Tibial artery (tissue), 4 donors: ENCODE results near the gene TMEM223.
"Not testable (repeated sequence)": the region's sequence is repeated elsewhere in the genome, so short reads cannot be mapped to it uniquely, and the experiment has no call there.

ENCODE experiments used
- DNase-seq, 2 donors: peaks; one replicate each; pipeline ENCODE4 v3.0.0-alpha.2; 2019
- H3K27ac ChIP-seq, 2 donors: fragments of 200-600 bp; sonication (generic) in 1 of 2; 1 replicate in 1 of 2; 2 replicates in 1 of 2; pipeline ENCODE4 v1.5.1; 2018 to 2019; ENCODE audit warnings: mild to moderate bottlenecking in 1 of 2
- H3K27me3 ChIP-seq, 2 donors: fragments of 200-600 bp; sonication (generic) in 1 of 2; one replicate each; pipeline versions ENCODE4 v1.5.1 to v1.6.0; 2016 to 2019
- H3K36me3 ChIP-seq, 3 donors: fragments of 200-600 bp; sonication (generic) in 2 of 3; one replicate each; pipeline ENCODE4 v1.5.1; 2016 to 2019; ENCODE audit warnings: mild to moderate bottlenecking in 2 of 3
- H3K4me1 ChIP-seq, 4 donors: fragments of 200-600 bp; sonication (generic) in 2 of 4; 1 replicate in 3 of 4; 2 replicates in 1 of 4; pipeline ENCODE4 v1.5.1; 2016 to 2019
- H3K4me3 ChIP-seq, 2 donors: fragments of 200-600 bp; sonication (generic) in 1 of 2; 1 replicate in 1 of 2; 2 replicates in 1 of 2; pipeline ENCODE4 v1.5.1; 2018 to 2019; ENCODE audit warnings: mild to moderate bottlenecking in 2 of 2
- H3K9me3 ChIP-seq, 3 donors: fragments of 200-600 bp; sonication (generic) in 1 of 3; one replicate each; pipeline ENCODE4 v1.5.1; 2016 to 2019
- intact Hi-C: fragments of 100-400 bp; cut with DNase I; formaldehyde crosslinking; loops from one replicate; pipeline ENCODE4 v1.15.0; 2023; ENCODE audit warnings: low total_unique reads
- TF ChIP-seq, protein P1 (sequence below), 2 experiments: fragments of 200-600 bp in 1 of 2; fragments of 450-650 bp in 1 of 2; IDR thresholded peaks; one replicate each; pipeline ENCODE4 v1.5.1; 2017 to 2019; ENCODE audit warnings: antibody characterized with exemption in 2 of 2, mild to moderate bottlenecking in 1 of 2, moderate library complexity in 1 of 2

The TMEM223 gene

DNA sequence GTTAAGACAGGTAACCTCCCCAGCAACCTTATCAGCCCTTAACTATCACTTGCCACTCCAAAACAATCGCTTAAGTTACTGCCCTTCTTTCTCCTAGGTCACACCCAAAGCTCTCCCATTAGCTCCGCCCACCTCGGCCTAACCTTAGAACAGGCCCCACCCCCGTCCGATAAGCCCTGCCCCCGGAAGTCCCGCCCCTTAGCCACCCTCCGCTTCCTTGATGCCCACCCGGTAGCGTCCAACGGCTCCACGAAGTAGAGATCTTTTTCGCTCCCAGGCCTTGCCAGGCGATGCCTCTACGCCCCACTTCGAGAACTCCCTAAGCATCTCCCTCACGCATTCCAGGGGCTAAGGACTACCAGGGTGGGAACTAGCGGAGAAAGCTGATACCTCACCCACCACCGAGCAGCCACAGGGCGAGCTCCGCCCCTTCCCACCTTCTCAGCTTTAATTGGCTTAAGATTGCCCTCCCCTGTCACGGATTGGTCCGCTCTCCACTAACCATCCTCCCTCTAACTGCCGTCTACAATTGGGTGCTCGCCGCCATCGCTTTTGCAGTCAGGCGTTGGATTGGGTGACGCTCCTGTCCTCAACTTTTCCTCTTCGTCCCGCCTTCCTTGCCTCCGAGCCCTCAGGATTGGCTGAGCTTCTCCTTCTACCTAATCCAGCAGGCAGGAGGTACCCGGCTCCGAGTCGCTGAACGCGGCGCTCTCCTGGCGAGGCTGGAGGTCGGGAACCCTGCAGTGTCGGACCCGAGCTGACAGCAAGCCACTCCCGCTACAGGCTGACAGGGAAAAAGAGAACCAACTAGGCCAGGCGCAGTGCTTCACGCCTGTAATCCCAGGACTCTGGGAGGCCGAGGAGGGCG lies 37.8 kb downstream of the TMEM223 start, which contains the start of gene ZBTB3:
Gene ZBTB3, minus strand, starts transcription at position 425 of the 868 bp plus-strand sequence. CDS start 496 bp downstream, outside the sequence.
- intact Hi-C loops: loop anchor here (1.0 kb wide), 1 partner anchor 26 kb away; the partner anchor contains the start of gene TTC9C
- TF ChIP-seq, protein P1, sequence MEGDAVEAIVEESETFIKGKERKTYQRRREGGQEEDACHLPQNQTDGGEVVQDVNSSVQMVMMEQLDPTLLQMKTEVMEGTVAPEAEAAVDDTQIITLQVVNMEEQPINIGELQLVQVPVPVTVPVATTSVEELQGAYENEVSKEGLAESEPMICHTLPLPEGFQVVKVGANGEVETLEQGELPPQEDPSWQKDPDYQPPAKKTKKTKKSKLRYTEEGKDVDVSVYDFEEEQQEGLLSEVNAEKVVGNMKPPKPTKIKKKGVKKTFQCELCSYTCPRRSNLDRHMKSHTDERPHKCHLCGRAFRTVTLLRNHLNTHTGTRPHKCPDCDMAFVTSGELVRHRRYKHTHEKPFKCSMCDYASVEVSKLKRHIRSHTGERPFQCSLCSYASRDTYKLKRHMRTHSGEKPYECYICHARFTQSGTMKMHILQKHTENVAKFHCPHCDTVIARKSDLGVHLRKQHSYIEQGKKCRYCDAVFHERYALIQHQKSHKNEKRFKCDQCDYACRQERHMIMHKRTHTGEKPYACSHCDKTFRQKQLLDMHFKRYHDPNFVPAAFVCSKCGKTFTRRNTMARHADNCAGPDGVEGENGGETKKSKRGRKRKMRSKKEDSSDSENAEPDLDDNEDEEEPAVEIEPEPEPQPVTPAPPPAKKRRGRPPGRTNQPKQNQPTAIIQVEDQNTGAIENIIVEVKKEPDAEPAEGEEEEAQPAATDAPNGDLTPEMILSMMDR (IDR thresholded peaks at IDR 0.05): peak in 1 of 2 experiments; percentile 41

DNA sequence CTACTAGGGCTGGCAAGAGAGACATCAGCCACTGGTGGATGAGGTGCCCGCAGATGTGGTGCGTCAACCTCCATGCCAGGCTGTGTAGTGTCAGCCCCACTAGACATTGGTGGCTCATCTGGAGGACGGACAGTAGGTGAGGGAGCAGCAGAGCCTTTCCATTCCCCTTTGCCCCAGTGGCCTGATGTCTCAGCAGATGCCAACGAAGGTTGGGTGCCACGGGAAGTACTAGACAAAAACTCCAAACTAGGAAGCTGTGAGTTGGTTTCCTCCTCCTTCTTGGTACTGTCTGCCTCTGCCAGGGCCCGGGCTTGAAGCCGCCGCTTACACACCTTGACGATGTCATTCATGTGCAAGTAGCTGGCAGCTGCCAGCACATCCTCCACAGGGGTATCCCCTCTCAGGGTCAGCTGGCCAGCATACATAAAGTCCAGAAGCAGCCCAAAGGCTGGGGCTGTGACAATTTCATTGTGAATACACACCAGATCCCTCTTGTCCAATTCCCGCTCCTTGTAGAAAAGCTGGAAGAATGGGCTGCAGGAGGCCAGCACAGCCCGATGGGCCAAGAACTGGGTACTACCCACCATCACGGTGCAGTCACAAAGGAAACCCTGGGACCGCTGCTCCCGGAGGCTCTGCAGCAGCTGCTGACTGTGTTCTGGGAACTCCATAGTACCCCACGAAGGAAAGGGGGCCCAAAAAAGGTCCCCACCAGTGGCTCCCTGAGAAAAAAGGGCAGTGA lies 38.6 kb downstream of the TMEM223 start:
- Histone ChIP-seq H3K36me3 (peaks cover 0 to 28% (median 0%) of the 10 kb centered on the region in 3 donors), H3K4me1 (peaks cover 0 to 25% (median 18%) of the 10 kb centered on the region in 4 donors), H3K9me3 (no peaks in the 10 kb centered on the region), H3K27me3 (no peaks in the 10 kb centered on the region), H3K27ac (peak overlapping the region; percentile 90 to 91), H3K4me3 (peak overlapping the region; percentile 62 to 66)
- intact Hi-C loops: no loop called here
- TF ChIP-seq, protein P1 (IDR thresholded peaks at IDR 0.05): no peak
- no peak for DNase-seq

More for the DNA sequence above, 37.8 kb downstream of the TMEM223 start, which contains the start of gene ZBTB3:
- H3K27me3 ChIP-seq: no peaks in the 10 kb centered on the region
- DNase-seq: peak; percentile 99
- peaks cover 0 to 25% (median 18%) of the 10 kb centered on the region in 4 donors for H3K4me1 ChIP-seq
- H3K9me3 ChIP-seq: no peaks in the 10 kb centered on the region
- H3K4me3 ChIP-seq: peak within 1 kb of the TSS; percentile 62 to 66
- H3K36me3 ChIP-seq: peaks cover 0 to 21% (median 0%) of the 10 kb centered on the region in 3 donors
- H3K27ac ChIP-seq: peak within 1 kb of the TSS; percentile 90 to 91

DNA sequence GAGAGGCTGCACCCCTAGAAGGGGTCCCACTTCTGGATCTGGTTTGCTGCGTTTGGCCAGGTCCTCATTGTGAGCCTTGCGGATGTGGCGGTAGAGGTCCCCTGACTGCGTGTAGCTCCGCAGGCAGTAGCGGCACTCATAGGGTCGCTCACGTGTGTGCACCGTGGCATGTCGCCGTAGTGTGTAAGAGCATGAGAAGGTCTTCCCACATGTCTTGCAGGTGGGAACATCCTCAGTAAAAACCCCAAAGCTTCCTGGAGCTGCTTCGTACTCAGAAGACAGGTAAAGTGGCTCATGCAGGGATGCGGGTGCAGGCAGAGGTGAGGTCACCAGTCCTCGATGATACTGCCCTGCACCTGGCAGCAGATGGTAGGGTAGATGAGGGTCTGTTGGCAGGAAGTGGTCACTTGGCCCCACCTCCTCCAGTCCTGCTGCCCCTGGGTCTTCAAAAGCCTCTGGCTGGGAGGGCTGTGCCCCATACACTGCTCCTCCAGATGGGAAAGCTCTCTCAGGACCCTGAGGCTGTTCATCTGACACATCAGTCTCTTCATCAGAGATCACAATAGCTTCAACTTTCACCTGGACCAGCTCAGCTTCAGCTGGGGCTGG lies 39.5 kb downstream of the TMEM223 start:
- H3K4me1 ChIP-seq: peaks cover 0 to 25% (median 18%) of the 10 kb centered on the region in 4 donors
- no peak overlapping the region for H3K27ac ChIP-seq

DNA sequence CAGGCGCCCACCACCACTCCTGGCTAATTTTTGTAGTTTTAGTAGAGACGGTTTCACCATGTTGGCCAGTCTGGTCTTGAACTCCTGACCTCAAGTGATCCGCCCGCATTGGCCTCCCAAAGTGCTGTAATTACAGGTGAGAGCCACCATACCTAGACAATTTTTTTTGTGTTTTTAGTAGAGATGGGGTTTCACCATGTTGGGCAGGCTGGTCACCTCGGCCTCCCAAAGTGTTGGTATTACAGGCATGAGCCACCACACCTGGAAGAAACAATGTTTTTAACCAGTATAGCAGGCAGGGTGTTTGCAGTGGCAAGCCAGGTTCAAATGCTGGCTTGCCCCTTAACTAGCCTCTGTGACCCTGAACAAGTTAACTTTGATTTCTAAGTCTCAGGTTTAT lies 41.9 kb downstream of the TMEM223 start:
- H3K9me3 ChIP-seq, DNase-seq, H3K27me3 ChIP-seq, H3K27ac ChIP-seq, H3K4me3 ChIP-seq, intact Hi-C loops: not testable (repeated sequence)
- Histone ChIP-seq H3K36me3 (peaks cover 0 to 28% (median 0%) of the 10 kb centered on the region in 3 donors), H3K4me1 (peaks cover 0 to 25% (median 18%) of the 10 kb centered on the region in 4 donors)

More for the DNA sequence above, 39.5 kb downstream of the TMEM223 start:
- no peak for DNase-seq
- H3K4me3 ChIP-seq: no peak overlapping the region
- intact Hi-C loops: no loop called here
- H3K9me3 ChIP-seq: no peaks in the 10 kb centered on the region
- peaks cover 0 to 28% (median 0%) of the 10 kb centered on the region in 3 donors for H3K36me3 ChIP-seq
- no peaks in the 10 kb centered on the region for H3K27me3 ChIP-seq
- TF ChIP-seq, protein P1 (IDR thresholded peaks at IDR 0.05): no peak

DNA sequence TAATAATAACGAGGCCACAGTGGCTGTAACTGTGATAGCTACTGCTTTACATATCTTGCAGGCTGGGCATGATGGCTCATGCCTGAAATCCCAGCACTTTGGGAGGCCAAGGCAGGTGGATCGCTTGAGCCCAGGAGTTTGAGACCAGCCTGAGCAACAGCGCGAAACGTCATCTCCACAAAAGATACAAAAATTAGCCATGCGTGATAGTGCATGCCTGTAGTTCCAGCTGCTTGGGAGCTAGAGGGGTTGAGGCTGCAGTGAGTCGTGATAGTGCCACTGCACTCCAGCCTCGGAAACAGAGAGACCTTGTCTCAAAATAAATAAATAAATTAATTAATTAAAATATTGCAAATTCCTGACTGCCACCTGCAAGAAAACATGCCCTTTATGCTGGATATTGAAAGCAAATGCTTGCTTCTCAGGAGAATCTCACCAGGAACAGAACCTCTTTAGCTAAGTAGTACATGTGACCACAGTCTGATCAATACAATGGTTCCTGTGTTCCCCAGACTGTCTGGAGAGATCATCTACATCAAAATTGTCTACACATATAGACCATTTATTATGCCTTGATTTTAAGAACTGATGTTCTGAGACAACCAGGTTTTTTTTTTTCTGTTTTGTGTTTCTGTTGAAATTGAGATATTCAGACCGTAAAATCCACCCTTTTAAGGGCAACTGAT lies 44.2 kb downstream of the TMEM223 start:
- Histone ChIP-seq H3K9me3 (no peaks in the 10 kb centered on the region), H3K4me1 (peaks cover 0 to 13% (median 7%) of the 10 kb centered on the region in 4 donors), H3K27me3 (no peaks in the 10 kb centered on the region), H3K36me3 (peaks cover 0 to 20% (median 0%) of the 10 kb centered on the region in 3 donors), H3K27ac (no peak overlapping the region), H3K4me3 (no peak overlapping the region)
- DNase-seq: no peak
- TF ChIP-seq, protein P1 (IDR thresholded peaks at IDR 0.05): no peak
- intact Hi-C loops: no loop called here
